Stimulated activated CD4-positive, alpha-beta T cell treated with anti-CD3 and anti-CD28 coated beads, Interleukin-12 subunit alpha, Interleukin-12 subunit beta, amount 100 ng/mL, for 24 hours (primary cell): ENCODE results near the gene OTOP1.
"Not testable (repeated sequence)": the region's sequence is repeated elsewhere in the genome, so short reads cannot be mapped to it uniquely, and the experiment has no call there.

Experiments used
- DNase-seq, 2 experiments: peaks; one replicate each; pipeline ENCODE4 v3.0.0-alpha.2; 2020; ENCODE audit warnings: low read depth in 2 of 2

OTOP1 gene

GRCh38 chr4:4233610-4234009 is 6.9 kb upstream of the OTOP1 start:
- no peak for DNase-seq

- DNase-seq: no peak
These were observed 1.6 kb upstream of the OTOP1 start for GRCh38 chr4:4228356-4228668.

GRCh38 chr4:4227510-4228355 is 1.0 kb upstream of the OTOP1 start:
- no peak for DNase-seq

- no peak for DNase-seq
These were observed 669 bp downstream of the OTOP1 start for GRCh38 chr4:4225915-4226605.

- DNase-seq: no peak
These were observed 9.6 kb downstream of the OTOP1 start for GRCh38 chr4:4217113-4217512.

GRCh38 chr4:4216648-4217047 is 10.1 kb downstream of the OTOP1 start:
- DNase-seq: no peak

GRCh38 chr4:4213674-4214073 is 13.1 kb downstream of the OTOP1 start:
- DNase-seq: not testable (repeated sequence)

- DNase-seq: no peak
These were observed 20.5 kb downstream of the OTOP1 start for GRCh38 chr4:4206204-4206603.

- DNase-seq: no peak
These were observed 22.4 kb downstream of the OTOP1 start for GRCh38 chr4:4204401-4204745.

GRCh38 chr4:4203688-4204400 is 22.9 kb downstream of the OTOP1 start:
- DNase-seq: no peak

GRCh38 chr4:4202510-4202909 is 24.2 kb downstream of the OTOP1 start:
- no peak for DNase-seq

- no peak for DNase-seq
These were observed 26.1 kb downstream of the OTOP1 start for GRCh38 chr4:4200624-4201023.

- no peak for DNase-seq
These were observed 31.4 kb downstream of the OTOP1 start for GRCh38 chr4:4195354-4195753.

GRCh38 chr4:4188557-4188956 is 38.2 kb downstream of the OTOP1 start:
- DNase-seq: not testable (repeated sequence)

- no peak for DNase-seq
These were observed 41.2 kb downstream of the OTOP1 start for GRCh38 chr4:4185528-4185927.

GRCh38 chr4:4182835-4183568 is 43.7 kb downstream of the OTOP1 start:
- no peak for DNase-seq

- no peak for DNase-seq
These were observed 56.1 kb downstream of the OTOP1 start for GRCh38 chr4:4170596-4171150.

GRCh38 chr4:4167981-4168780 is 58.5 kb downstream of the OTOP1 start:
- DNase-seq: not testable (repeated sequence)

- DNase-seq: not testable (repeated sequence)
These were observed 59.7 kb downstream of the OTOP1 start for GRCh38 chr4:4166986-4167385.

GRCh38 chr4:4165701-4166392 is 60.9 kb downstream of the OTOP1 start:
- DNase-seq: not testable (repeated sequence)
